ENCODE data around the gene DISP3. TPM values are rescaled to one million over a fixed set of nuclear protein-coding genes. Genes with fewer than 3 reads are reported as not detected.

Gene DISP3
- total RNA-seq, 3 donors from 2014 or later (not counting 1 experiment from before 2014, with no cell fraction given) = 0.24 to 0.68 (median 0.60) TPM

DNA sequence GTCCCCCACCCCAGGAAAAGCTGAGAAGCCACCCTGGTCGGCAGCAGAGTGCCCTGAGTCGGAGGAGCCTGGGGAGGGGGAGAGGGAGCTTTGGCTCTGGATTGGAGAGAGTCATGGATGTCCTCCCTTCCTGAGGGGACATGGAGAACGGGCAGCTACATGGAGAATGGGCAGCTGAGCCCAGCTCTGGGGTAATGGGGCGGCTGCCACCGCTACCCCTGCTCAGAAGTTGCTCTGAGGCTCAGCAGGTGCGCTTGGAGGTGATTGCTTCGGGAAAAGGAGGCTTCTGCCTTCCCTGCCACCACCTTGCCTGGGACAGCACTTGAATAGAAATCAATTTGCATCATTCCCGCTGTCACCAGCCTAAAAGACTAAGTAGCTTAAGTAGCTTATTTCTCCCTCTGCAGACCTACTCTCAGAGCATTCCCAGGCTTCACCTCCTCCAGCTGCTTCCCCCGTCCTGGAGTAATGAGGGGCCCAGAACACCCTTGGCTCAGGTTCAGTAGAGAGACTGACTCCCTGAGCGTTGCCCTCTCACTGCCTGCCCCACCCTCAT is 8.3 kb downstream of the DISP3 start:
- Mint-ChIP-seq H3K4me3 (no peak overlapping the region), H3K9me3 (no peaks in the 10 kb centered on the region), H3K4me1 (no peaks in the 10 kb centered on the region), H3K27ac (no peak overlapping the region), H3K36me3 (no peaks in the 10 kb centered on the region), H3K27me3 (ENCODE audit: low read depth in 2 of 2) (peaks cover 20 to 22% of the 10 kb centered on the region in 2 donors)
- ATAC-seq (no peak), DNase-seq (no peak)
- TF ChIP-seq, protein P1, sequence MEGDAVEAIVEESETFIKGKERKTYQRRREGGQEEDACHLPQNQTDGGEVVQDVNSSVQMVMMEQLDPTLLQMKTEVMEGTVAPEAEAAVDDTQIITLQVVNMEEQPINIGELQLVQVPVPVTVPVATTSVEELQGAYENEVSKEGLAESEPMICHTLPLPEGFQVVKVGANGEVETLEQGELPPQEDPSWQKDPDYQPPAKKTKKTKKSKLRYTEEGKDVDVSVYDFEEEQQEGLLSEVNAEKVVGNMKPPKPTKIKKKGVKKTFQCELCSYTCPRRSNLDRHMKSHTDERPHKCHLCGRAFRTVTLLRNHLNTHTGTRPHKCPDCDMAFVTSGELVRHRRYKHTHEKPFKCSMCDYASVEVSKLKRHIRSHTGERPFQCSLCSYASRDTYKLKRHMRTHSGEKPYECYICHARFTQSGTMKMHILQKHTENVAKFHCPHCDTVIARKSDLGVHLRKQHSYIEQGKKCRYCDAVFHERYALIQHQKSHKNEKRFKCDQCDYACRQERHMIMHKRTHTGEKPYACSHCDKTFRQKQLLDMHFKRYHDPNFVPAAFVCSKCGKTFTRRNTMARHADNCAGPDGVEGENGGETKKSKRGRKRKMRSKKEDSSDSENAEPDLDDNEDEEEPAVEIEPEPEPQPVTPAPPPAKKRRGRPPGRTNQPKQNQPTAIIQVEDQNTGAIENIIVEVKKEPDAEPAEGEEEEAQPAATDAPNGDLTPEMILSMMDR (IDR thresholded peaks at IDR 0.05) = no peak
- Histone ChIP-seq H3K27me3 (ENCODE audit: control insufficient read depth, insufficient read depth, low read length) (no peaks in the 10 kb centered on the region), H3K4me1 (ENCODE audit: control insufficient read depth, insufficient read depth, low read length) (no peaks in the 10 kb centered on the region), H3K36me3 (ENCODE audit: control insufficient read depth, insufficient read depth, low read length) (no peaks in the 10 kb centered on the region), H3K4me3 (ENCODE audit: low read length) (no peak overlapping the region), H3K9me3 (ENCODE audit: control insufficient read depth, insufficient read depth, low read length) (no peaks in the 10 kb centered on the region), H3K27ac (ENCODE audit: low read length) (no peak overlapping the region)
- 67% methylated on average over 10 of the region's 10 CpGs for WGBS (ENCODE audit: insufficient coverage)
- intact Hi-C loops (cut with micrococcal nuclease) = no loop called here

DNA sequence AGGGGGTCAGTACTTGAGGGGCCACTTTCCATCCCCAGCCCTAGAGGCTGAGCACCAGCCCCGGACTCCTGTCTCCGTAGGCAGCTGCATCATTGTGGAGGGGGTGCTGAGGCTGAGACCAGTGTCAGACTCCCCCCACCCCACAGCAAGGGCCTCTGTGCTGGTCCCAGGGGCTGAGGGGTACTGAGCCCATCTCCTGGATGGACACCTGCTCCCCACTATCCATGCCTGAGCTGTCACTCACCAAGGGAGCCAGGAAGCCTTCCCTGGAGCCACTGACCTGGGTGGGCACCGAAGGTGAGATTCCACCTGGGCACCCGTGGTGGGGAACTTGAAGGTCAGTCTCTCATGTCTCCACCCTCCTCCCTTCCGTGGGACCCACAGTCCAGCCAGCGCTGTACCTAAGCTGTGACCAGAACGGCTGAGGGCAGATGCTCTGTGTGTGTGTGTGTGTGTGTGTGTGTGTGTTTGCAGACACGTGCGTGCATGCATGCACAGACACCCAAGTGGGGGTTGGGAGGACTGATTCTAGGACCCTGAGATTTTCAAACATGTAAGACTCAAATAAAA is 9.3 kb downstream of the DISP3 start:
- 78% methylated on average over 7 of the region's 9 CpGs for WGBS (ENCODE audit: insufficient coverage)
- Histone ChIP-seq H3K9me3 (ENCODE audit: control insufficient read depth, insufficient read depth, low read length) (no peaks in the 10 kb centered on the region), H3K4me3 (ENCODE audit: low read length) (no peak overlapping the region), H3K4me1 (ENCODE audit: control insufficient read depth, insufficient read depth, low read length) (no peaks in the 10 kb centered on the region), H3K36me3 (ENCODE audit: control insufficient read depth, insufficient read depth, low read length) (no peaks in the 10 kb centered on the region), H3K27me3 (ENCODE audit: control insufficient read depth, insufficient read depth, low read length) (no peaks in the 10 kb centered on the region), H3K27ac (ENCODE audit: low read length) (no peak overlapping the region)
- H3K36me3 Mint-ChIP-seq = no peaks in the 10 kb centered on the region
- intact Hi-C loops (cut with micrococcal nuclease) = no loop called here
- H3K9me3 Mint-ChIP-seq = no peaks in the 10 kb centered on the region
- H3K27ac Mint-ChIP-seq = no peak overlapping the region
- peaks cover 14 to 20% of the 10 kb centered on the region in 2 donors for H3K27me3 Mint-ChIP-seq (ENCODE audit: low read depth in 2 of 2)
- TF ChIP-seq, protein P1 (IDR thresholded peaks at IDR 0.05) = no peak
- ATAC-seq (no peak), DNase-seq (no peak)
- no peaks in the 10 kb centered on the region for H3K4me1 Mint-ChIP-seq
- H3K4me3 Mint-ChIP-seq = no peak overlapping the region

DNA sequence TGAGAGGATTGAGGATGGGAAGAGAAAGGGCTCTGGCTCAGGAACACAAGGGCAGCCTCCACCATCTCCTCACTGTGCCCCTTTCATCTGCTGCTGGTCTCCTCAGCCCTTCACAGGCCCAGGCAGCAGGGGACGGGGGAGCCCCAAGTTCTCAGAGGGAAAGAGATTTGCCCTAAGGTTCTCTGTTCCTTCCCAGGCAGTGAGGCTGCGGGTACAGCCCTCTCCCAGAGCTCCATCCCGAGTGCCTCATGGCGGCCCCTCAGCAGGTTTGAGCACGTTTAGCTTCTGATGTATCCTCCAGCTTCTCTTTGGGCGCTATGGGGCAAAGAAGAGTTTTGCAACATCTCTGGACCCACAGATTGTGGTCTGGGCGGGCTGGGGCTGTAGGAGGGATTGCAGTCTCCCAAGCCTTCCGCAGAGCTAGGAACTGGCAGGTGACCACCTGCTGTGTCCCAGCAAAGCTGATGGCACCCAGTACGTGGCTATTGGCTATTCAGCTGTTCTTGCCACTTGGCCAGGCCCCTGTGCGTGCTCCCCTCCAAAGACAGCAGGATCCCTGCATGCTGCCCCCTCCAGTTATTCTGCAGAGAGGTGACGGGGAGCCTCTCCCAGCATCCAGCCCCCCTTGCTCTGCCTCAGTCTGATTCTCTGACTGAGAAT is 10.1 kb downstream of the DISP3 start:
- H3K4me3 ChIP-seq (ENCODE audit: low read length) = no peak overlapping the region
- WGBS (ENCODE audit: insufficient coverage) = 68% methylated on average over 11 of the region's 11 CpGs
- Mint-ChIP-seq H3K27ac (no peak overlapping the region), H3K4me1 (no peaks in the 10 kb centered on the region), H3K27me3 (ENCODE audit: low read depth in 2 of 2) (peaks cover 14 to 20% of the 10 kb centered on the region in 2 donors), H3K36me3 (no peaks in the 10 kb centered on the region), H3K4me3 (no peak overlapping the region), H3K9me3 (no peaks in the 10 kb centered on the region)
- intact Hi-C loops (cut with micrococcal nuclease) = no loop called here
- ATAC-seq = no peak
- H3K4me1 ChIP-seq (ENCODE audit: control insufficient read depth, insufficient read depth, low read length) = no peaks in the 10 kb centered on the region
- H3K27ac ChIP-seq (ENCODE audit: low read length) = no peak overlapping the region
- H3K27me3 ChIP-seq (ENCODE audit: control insufficient read depth, insufficient read depth, low read length) = no peaks in the 10 kb centered on the region
- H3K36me3 ChIP-seq (ENCODE audit: control insufficient read depth, insufficient read depth, low read length) = no peaks in the 10 kb centered on the region
- DNase-seq = no peak
- TF ChIP-seq, protein P1 (IDR thresholded peaks at IDR 0.05) = no peak
- H3K9me3 ChIP-seq (ENCODE audit: control insufficient read depth, insufficient read depth, low read length) = no peaks in the 10 kb centered on the region

Data from natural killer cell (primary cell).